GM23248 (cell line): ENCODE measurements around the gene LILRA5. TPM values are rescaled to one million over a fixed set of nuclear protein-coding genes. Genes with fewer than 3 reads are reported as not detected.

Experiments
- DNase-seq: peaks from one replicate; pipeline ENCODE4 v3.0.0-alpha.2; 2015
- H2AFZ ChIP-seq: fragments of 200-600 bp; sonication (generic); 2 replicates; pipeline ENCODE4 v1.6.1; 2016; ENCODE audit warnings: antibody characterized with exemption
- H3F3A ChIP-seq: fragments of 200-600 bp; sonication (generic); 2 replicates; pipeline ENCODE4 v1.6.1; 2016; ENCODE audit warnings: mild to moderate bottlenecking, antibody characterized with exemption, mixed run types; ENCODE audit not compliant: insufficient read depth
- H3K27ac ChIP-seq: fragments of 200-600 bp; sonication (generic); 2 replicates; pipeline ENCODE4 v1.5.1; 2016; ENCODE audit warnings: mild to moderate bottlenecking
- H3K27me3 ChIP-seq: fragments of 200-600 bp; sonication (generic); replicated peaks from 2 replicates; pipeline ENCODE4 v1.6.1; 2016; ENCODE audit warnings: mild to moderate bottlenecking; ENCODE audit not compliant: insufficient read depth
- H3K36me3 ChIP-seq: fragments of 200-600 bp; sonication (generic); 2 replicates; pipeline ENCODE4 v1.6.1; 2016; ENCODE audit warnings: low read depth, mild to moderate bottlenecking
- H3K4me1 ChIP-seq: fragments of 200-600 bp; sonication (generic); 2 replicates; pipeline ENCODE4 v1.6.1; 2016; ENCODE audit warnings: mild to moderate bottlenecking; ENCODE audit not compliant: insufficient read depth
- H3K4me2 ChIP-seq: fragments of 200-600 bp; sonication (generic); one replicate; pipeline ENCODE4 v1.6.1; 2016; ENCODE audit warnings: mild to moderate bottlenecking; ENCODE audit not compliant: unreplicated experiment
- H3K4me3 ChIP-seq: fragments of 200-600 bp; sonication (generic); 2 replicates; pipeline ENCODE4 v1.5.1; 2016; ENCODE audit warnings: mild to moderate bottlenecking
- H3K79me2 ChIP-seq: fragments of 200-600 bp; sonication (generic); 2 replicates; pipeline ENCODE4 v1.6.1; 2016; ENCODE audit warnings: mild to moderate bottlenecking; ENCODE audit not compliant: insufficient read depth
- H3K9ac ChIP-seq: fragments of 200-600 bp; sonication (generic); 2 replicates; pipeline ENCODE4 v1.6.1; 2016; ENCODE audit warnings: mild to moderate bottlenecking
- H3K9me2 ChIP-seq: fragments of 200-600 bp; sonication (generic); 2 replicates; pipeline ENCODE4 v1.6.1; 2016; ENCODE audit warnings: mixed run types, mild to moderate bottlenecking, moderate library complexity; ENCODE audit not compliant: insufficient read depth
- H3K9me3 ChIP-seq: fragments of 200-600 bp; sonication (generic); one replicate; pipeline ENCODE4 v1.6.1; 2017; ENCODE audit warnings: low read depth
- H4K20me1 ChIP-seq: fragments of 200-600 bp; sonication (generic); 2 replicates; pipeline ENCODE4 v1.6.0; 2016; ENCODE audit not compliant: insufficient read depth
- EZH2 ChIP-seq: fragments of 200-600 bp; sonication (generic); IDR thresholded peaks from 2 replicates; pipeline ENCODE4 v1.6.1; 2018; ENCODE audit warnings: antibody characterized with exemption, mild to moderate bottlenecking; ENCODE audit not compliant: insufficient read depth, poor library complexity, severe bottlenecking
- EZH2phosphoT487 ChIP-seq: fragments of 200-600 bp; sonication (generic); IDR thresholded peaks from 2 replicates; pipeline ENCODE4 v1.6.1; 2018; ENCODE audit warnings: antibody characterized with exemption, moderate library complexity, mild to moderate bottlenecking, low read depth; ENCODE audit not compliant: insufficient read depth
- WGBS, 2 experiments: methylation state at CpG; one replicate each; pipeline ENCODE4 v1.1.6; 2015 to 2017; ENCODE audit warnings: low lambda C conversion rate in 2 of 2, low coverage in 1 of 2; ENCODE audit errors: missing lambda C conversion rate in 2 of 2; 5-methylcytosine and 5-hydroxymethylcytosine counted together
- in situ Hi-C: fragments of 300-500 bp; cut with MboI; formaldehyde crosslinking; loops from 2 replicates; pipeline ENCODE4 v1.15.0; 2020
- polyA plus RNA-seq: library from polyadenylated mRNA; unstranded; fragments of >200 nt; fragmentation: Nextera tagmentation; extraction: Ambion mirVana; gene quantifications from 2 replicates; pipeline ENCODE4 v1.2.1, GENCODE V29; 2016
- total RNA-seq: library from RNA; depleted of rRNA; stranded (reverse); fragments of >200 nt; shearing (Covaris generic); gene quantifications from 2 replicates; pipeline ENCODE4 v1.2.3, GENCODE V29; 2014

LILRA5 gene
- total and polyA plus RNA-seq, 2 experiments from 2014 or later: not detected

DNA sequence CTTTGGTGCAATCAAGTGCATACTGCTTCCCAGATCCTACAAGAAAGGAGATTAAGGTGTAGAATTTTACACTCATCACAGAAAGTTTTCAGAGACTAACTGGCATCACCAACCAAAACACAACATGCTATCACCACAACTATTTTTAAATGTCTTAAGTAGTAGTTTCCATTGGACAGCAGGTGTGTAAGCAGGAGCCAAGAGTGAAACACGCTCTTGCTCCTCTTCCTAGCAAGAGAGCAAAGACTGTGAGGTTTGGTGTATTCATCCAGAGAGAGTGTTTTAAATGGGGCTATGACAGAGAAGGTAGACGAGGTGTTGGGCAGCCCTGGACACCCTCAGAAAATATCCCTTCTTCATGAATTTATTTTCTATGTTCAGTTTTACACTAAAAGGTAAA, 38.5 kb upstream of the LILRA5 start:
- in situ Hi-C loops: no loop called here
- WGBS, 2 experiments: 0% methylated on average over 2 of the region's 2 CpGs
- TF ChIP-seq EZH2phosphoT487 (no peak), EZH2 (no peak)
- H3K27me3 ChIP-seq: no peaks in the 10 kb centered on the region; the same call in 1 of the 2 replicates
- H3K4me1 ChIP-seq: no peaks in the 10 kb centered on the region
- H3K4me3 ChIP-seq: no peak overlapping the region
- H2AFZ ChIP-seq: no peak overlapping the region
- H3K4me2 ChIP-seq: no peak overlapping the region
- H3F3A ChIP-seq: no peaks in the 10 kb centered on the region
- no peaks in the 10 kb centered on the region for H3K36me3 ChIP-seq
- DNase-seq: no peak
- H4K20me1 ChIP-seq: no peaks in the 10 kb centered on the region
- H3K27ac ChIP-seq: no peak overlapping the region
- H3K9me2 ChIP-seq: no peaks in the 10 kb centered on the region
- H3K9me3 ChIP-seq: no peaks in the 10 kb centered on the region
- no peak overlapping the region for H3K9ac ChIP-seq
- no peaks in the 10 kb centered on the region for H3K79me2 ChIP-seq

DNA sequence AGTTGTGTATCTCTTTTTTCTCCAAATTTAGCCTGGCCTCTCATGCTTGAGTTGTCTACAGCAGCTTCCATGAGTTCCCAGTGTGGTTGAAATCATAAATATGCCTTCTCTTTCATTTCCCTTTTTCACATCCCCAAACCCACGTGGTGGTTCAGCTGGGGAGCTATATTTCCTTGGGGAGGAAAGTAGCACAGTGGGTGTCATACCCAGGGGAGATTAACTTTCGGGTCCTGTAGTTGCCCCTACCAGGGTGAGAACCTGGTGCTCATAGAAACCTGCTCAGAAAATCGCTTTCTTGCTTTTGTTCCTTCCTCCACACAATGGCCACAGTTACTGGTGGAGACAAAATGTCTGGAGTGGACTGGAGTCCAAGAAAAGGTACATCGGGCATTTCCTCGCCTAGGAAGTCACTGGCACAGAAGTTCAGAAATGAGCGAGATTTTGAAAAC, 33.0 kb upstream of the LILRA5 start:
- Histone ChIP-seq H3K79me2 (no peaks in the 10 kb centered on the region), H3K36me3 (no peaks in the 10 kb centered on the region), H2AFZ (no peak overlapping the region), H3K9me2 (no peaks in the 10 kb centered on the region), H3F3A (no peaks in the 10 kb centered on the region), H3K9me3 (no peaks in the 10 kb centered on the region), H3K4me3 (no peak overlapping the region), H4K20me1 (no peaks in the 10 kb centered on the region), H3K27me3 (peaks cover 3% of the 10 kb centered on the region; the same call in 1 of the 2 replicates), H3K27ac (no peak overlapping the region), H3K9ac (no peak overlapping the region), H3K4me1 (no peaks in the 10 kb centered on the region), H3K4me2 (no peak overlapping the region)
- DNase-seq: no peak
- 40 to 50% methylated on average over 6 of the region's 6 CpGs for WGBS, 2 experiments
- TF ChIP-seq EZH2phosphoT487: no peak
- no peak for TF ChIP-seq EZH2
- in situ Hi-C loops: no loop called here

- no peaks in the 10 kb centered on the region for H3K9me2 ChIP-seq
- H3K4me2 ChIP-seq: no peak overlapping the region
- 0 out of 2 replicates have a peak, but pooled peaks cover 3% of the 10 kb centered on the region for H3K27me3 ChIP-seq
- H3F3A ChIP-seq: no peaks in the 10 kb centered on the region
- H3K4me3 ChIP-seq: no peak overlapping the region
- WGBS, 2 experiments: 10% methylated on average over 4 of the region's 4 CpGs
- no peaks in the 10 kb centered on the region for H3K9me3 ChIP-seq
- H4K20me1 ChIP-seq: no peaks in the 10 kb centered on the region
- no peak overlapping the region for H2AFZ ChIP-seq
- in situ Hi-C loops: no loop called here
- H3K79me2 ChIP-seq: no peaks in the 10 kb centered on the region
- TF ChIP-seq EZH2phosphoT487 (no peak), EZH2 (no peak)
- no peak overlapping the region for H3K27ac ChIP-seq
- H3K9ac ChIP-seq: no peak overlapping the region
- DNase-seq: no peak
- no peaks in the 10 kb centered on the region for H3K4me1 ChIP-seq
- H3K36me3 ChIP-seq: no peaks in the 10 kb centered on the region
These were observed 30.9 kb upstream of the LILRA5 start for GRCh38 chr19:54343868-54344267.

DNA sequence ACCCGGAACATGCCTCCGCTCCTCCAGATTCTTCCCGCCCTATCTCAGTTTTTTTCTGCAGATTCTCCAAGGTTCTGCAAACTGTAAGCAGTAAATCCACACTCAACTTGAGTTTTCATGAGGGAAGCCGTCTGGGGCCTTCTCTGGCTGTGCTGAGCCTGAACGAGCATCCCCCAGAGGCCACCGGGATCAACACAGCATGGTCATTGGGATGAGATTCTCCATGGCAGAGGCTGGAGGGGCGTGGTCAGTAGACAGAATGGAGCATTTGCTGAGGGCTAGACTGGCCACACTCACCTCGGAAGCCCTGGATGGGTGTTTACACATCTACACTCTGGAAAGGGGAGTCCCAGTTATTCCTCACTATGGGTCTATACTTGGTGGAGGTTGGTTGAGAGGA, 28.3 kb upstream of the LILRA5 start:
- Histone ChIP-seq H3K27me3 (0 out of 2 replicates have a peak, but pooled peaks cover 3% of the 10 kb centered on the region), H3K9me3 (no peaks in the 10 kb centered on the region), H4K20me1 (no peaks in the 10 kb centered on the region), H3K79me2 (no peaks in the 10 kb centered on the region), H3K27ac (no peak overlapping the region), H3F3A (no peaks in the 10 kb centered on the region), H3K9ac (no peak overlapping the region), H2AFZ (no peak overlapping the region), H3K4me1 (no peaks in the 10 kb centered on the region), H3K4me2 (no peak overlapping the region), H3K9me2 (no peaks in the 10 kb centered on the region), H3K4me3 (no peak overlapping the region), H3K36me3 (no peaks in the 10 kb centered on the region)
- TF ChIP-seq EZH2 (no peak), EZH2phosphoT487 (no peak)
- no peak for DNase-seq
- WGBS, 2 experiments: 15 to 16% methylated on average over 8 of the region's 8 CpGs
- in situ Hi-C loops: no loop called here
